Naive thymus-derived CD4-positive, alpha-beta T cell (primary cell): ENCODE data around the gene AGBL1. TPM values are rescaled to one million over a fixed set of nuclear protein-coding genes. Genes with fewer than 3 reads are reported as not detected.
A peak's percentile ranks its signal among the peaks of the same experiment; 100 is the strongest.

Experiments
- ATAC-seq: fragments of 150-1000 bp; cut with Tn5 transposase; 2 replicates; pipeline ENCODE4 v1.10.0; 2021; ENCODE audit warnings: mild to moderate bottlenecking, moderate library complexity
- CTCF ChIA-PET: fragments of 350-600 bp; sonication (Branson Sonifier 250); formaldehyde crosslinking; loops from one replicate; lab custom pipeline; 2021; ENCODE audit warnings: antibody characterized with exemption; lab: Charles Lee
- POLR2A ChIA-PET: fragments of 350-600 bp; sonication (Branson Sonifier 250); formaldehyde crosslinking; loops from one replicate; lab custom pipeline; 2021; ENCODE audit warnings: antibody characterized with exemption, inconsistent platforms; lab: Charles Lee
- DNase-seq, 9 donors: peaks; one replicate each; pipeline versions ENCODE4 v3.0.0 to v3.0.0-alpha.2; 2020 to 2022; ENCODE audit warnings: mixed read lengths in 1 of 9
- H3K27ac ChIP-seq: one replicate; pipeline ENCODE4 v1.7.0; 2013; ENCODE audit warnings: mild to moderate bottlenecking, low read depth, low read length, moderate library complexity
- H3K27me3 ChIP-seq, 2 donors: one replicate each; pipeline ENCODE4 v1.7.0; 2013; ENCODE audit warnings: low read length in 2 of 2, mild to moderate bottlenecking in 2 of 2, moderate library complexity in 2 of 2; ENCODE audit not compliant: control insufficient read depth in 2 of 2, insufficient read depth in 2 of 2
- H3K36me3 ChIP-seq, 3 experiments: 1 replicate in 2 of 3; 2 replicates in 1 of 3; pipeline ENCODE4 v1.7.0; 2013; ENCODE audit warnings: low read length in 3 of 3, mild to moderate bottlenecking in 3 of 3, moderate library complexity in 1 of 3; ENCODE audit not compliant: insufficient read depth in 3 of 3, control insufficient read depth in 2 of 3
- H3K4me1 ChIP-seq, 2 donors: one replicate each; pipeline ENCODE4 v1.7.0; 2013; ENCODE audit warnings: low read length in 2 of 2, mild to moderate bottlenecking in 2 of 2, moderate library complexity in 1 of 2; ENCODE audit not compliant: control insufficient read depth in 2 of 2, insufficient read depth in 2 of 2
- H3K4me3 ChIP-seq: 2 replicates; pipeline ENCODE4 v1.7.0; 2013; ENCODE audit warnings: mild to moderate bottlenecking, low read length
- H3K9me3 ChIP-seq, 3 experiments: 1 replicate in 2 of 3; 2 replicates in 1 of 3; pipeline ENCODE4 v1.7.0; 2013; ENCODE audit warnings: low read length in 3 of 3; ENCODE audit not compliant: control insufficient read depth in 2 of 3
- H3K27ac Mint-ChIP-seq, 9 donors: one replicate each; pipeline ENCODE4 v1.8.0; 2020 to 2022; ENCODE audit warnings: mixed read lengths in 9 of 9, mild to moderate bottlenecking in 8 of 9, moderate library complexity in 5 of 9, inconsistent platforms in 2 of 9
- H3K27me3 Mint-ChIP-seq, 5 donors: one replicate each; pipeline ENCODE4 v1.8.0; 2021 to 2022; ENCODE audit warnings: mixed read lengths in 5 of 5, mild to moderate bottlenecking in 1 of 5
- H3K36me3 Mint-ChIP-seq, 5 donors: one replicate each; pipeline ENCODE4 v1.8.0; 2020 to 2022; ENCODE audit warnings: mixed read lengths in 5 of 5, mild to moderate bottlenecking in 3 of 5, inconsistent platforms in 1 of 5
- H3K4me1 Mint-ChIP-seq, 7 donors: one replicate each; pipeline ENCODE4 v1.8.0; 2020 to 2022; ENCODE audit warnings: mixed read lengths in 7 of 7, mild to moderate bottlenecking in 3 of 7, inconsistent platforms in 1 of 7
- H3K4me3 Mint-ChIP-seq, 10 donors: one replicate each; pipeline ENCODE4 v1.8.0; 2020 to 2022; ENCODE audit warnings: mild to moderate bottlenecking in 10 of 10, mixed read lengths in 10 of 10, moderate library complexity in 6 of 10, inconsistent platforms in 2 of 10
- H3K9me3 Mint-ChIP-seq, 11 donors: one replicate each; pipeline ENCODE4 v1.8.0; 2020 to 2022; ENCODE audit warnings: mixed read lengths in 11 of 11, mild to moderate bottlenecking in 4 of 11, inconsistent platforms in 1 of 11, moderate library complexity in 1 of 11
- intact Hi-C, 2 donors: fragments of 100-400 bp; cut with micrococcal nuclease; formaldehyde crosslinking; loops; one replicate each; pipeline ENCODE4 v1.15.1; 2023
- polyA plus RNA-seq, 2 donors: library from polyadenylated mRNA; unstranded; fragments of 300-500 nt; fragmentation: Illumina TruSeq; gene quantifications; one replicate each; pipeline ENCODE4 v1.2.3, GENCODE V29; 2021
- total RNA-seq, 6 experiments: library from RNA in 5 of 6; stranded (reverse) in 5 of 6; gene quantifications; 1 replicate in 5 of 6; 2 replicates in 1 of 6; pipeline ENCODE4 v1.2.3 and lab custom pipeline; 2021 to 2026

Gene AGBL1
- total and polyA plus RNA-seq, 7 experiments from 2014 or later: not detected

DNA sequence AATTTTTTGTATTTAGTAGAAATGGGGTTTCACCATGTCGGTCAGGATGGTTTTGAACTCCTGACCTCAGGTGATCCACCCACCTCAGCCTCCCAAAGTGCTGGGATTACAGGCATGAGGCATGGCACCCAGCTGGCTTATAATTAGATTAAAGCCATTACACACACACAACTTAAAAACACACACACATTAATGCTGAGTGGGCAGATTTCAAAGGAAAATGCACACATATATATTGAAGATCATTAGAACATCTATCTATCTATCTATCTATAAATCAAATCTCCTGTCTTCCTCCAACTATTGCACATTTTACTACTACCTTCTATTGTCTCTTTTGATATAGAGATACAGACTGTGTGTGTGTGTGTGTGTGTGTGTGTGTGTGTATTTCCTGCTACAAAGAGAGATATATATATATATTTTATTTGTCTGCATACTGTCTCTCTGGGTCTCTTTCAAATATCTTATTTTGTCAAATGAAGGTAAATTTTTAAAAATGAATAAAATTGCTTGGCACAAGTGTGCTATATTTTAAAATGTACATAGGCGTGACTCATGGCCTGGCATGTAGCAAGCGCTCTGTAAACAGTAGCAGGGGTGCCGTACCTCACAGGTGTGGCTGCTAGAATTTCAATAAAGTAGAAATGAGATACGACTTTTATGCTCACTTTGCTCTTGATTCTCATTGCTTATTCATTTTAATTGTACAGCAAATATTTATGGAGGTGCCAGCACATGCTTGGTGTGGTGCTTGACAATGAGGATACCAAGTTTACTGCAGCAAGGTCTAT lies 655.8 kb downstream of the AGBL1 start:
- no peaks in the 10 kb centered on the region for H3K36me3 ChIP-seq
- no peaks in the 10 kb centered on the region for H3K27me3 Mint-ChIP-seq
- H3K9me3 ChIP-seq: no peaks in the 10 kb centered on the region
- H3K27me3 ChIP-seq: no peaks in the 10 kb centered on the region
- DNase-seq (no peak), ATAC-seq (no peak)
- intact Hi-C loops: no loop called here
- ChIA-PET CTCF (interaction anchor here (0.9 kb wide), 1 partner anchor 8 kb away, joined by 3 read pairs; no protein-coding TSS in a partner anchor), POLR2A (no interaction called here)
- H3K9me3 Mint-ChIP-seq: peaks cover 0 to 8% (median 2%) of the 10 kb centered on the region in 11 donors
- no peak overlapping the region for H3K4me3 Mint-ChIP-seq
- H3K27ac Mint-ChIP-seq: no peak overlapping the region
- H3K4me1 Mint-ChIP-seq: peaks cover 0 to 4% (median 0%) of the 10 kb centered on the region in 7 donors
- no peaks in the 10 kb centered on the region for H3K4me1 ChIP-seq
- H3K27ac ChIP-seq: no peak overlapping the region
- no peak overlapping the region for H3K4me3 ChIP-seq
- H3K36me3 Mint-ChIP-seq: no peaks in the 10 kb centered on the region

DNA sequence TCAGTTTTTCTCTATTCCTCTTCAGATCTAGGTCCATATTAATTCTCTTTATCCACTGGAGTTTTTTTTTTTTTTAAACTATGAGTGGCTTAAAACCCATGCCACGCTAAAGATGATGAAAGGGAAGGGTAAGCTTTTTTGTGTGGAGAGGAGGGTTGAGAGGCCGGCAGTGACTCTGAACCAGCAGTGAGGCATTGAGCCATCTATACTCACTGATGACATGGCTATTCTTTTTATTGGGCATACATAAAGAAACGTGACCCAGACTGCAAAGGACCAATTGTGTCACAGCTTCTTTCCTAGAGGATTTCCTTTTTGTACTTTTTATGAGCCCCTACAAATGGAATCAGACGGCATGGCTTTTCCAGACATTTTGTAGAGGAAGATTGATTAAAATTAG lies 662.2 kb downstream of the AGBL1 start:
- H3K4me1 ChIP-seq: no peaks in the 10 kb centered on the region
- ChIA-PET CTCF (no interaction called here), POLR2A (no interaction called here)
- intact Hi-C loops: loop anchor here (2.0 to 10.0 kb wide), 3 partner anchors 87 to 885 kb away; no protein-coding TSS in a partner anchor
- ATAC-seq (no peak), DNase-seq (no peak)
- Mint-ChIP-seq H3K27me3 (peaks cover 0 to 3% (median 0%) of the 10 kb centered on the region in 5 donors), H3K4me3 (no peak overlapping the region), H3K36me3 (no peaks in the 10 kb centered on the region), H3K9me3 (peaks cover 0 to 8% (median 2%) of the 10 kb centered on the region in 11 donors), H3K27ac (no peak overlapping the region), H3K4me1 (peaks cover 0 to 3% (median 0%) of the 10 kb centered on the region in 7 donors)
- H3K4me3 ChIP-seq: no peak overlapping the region
- no peaks in the 10 kb centered on the region for H3K36me3 ChIP-seq
- no peak overlapping the region for H3K27ac ChIP-seq
- H3K9me3 ChIP-seq: no peaks in the 10 kb centered on the region
- no peaks in the 10 kb centered on the region for H3K27me3 ChIP-seq

DNA sequence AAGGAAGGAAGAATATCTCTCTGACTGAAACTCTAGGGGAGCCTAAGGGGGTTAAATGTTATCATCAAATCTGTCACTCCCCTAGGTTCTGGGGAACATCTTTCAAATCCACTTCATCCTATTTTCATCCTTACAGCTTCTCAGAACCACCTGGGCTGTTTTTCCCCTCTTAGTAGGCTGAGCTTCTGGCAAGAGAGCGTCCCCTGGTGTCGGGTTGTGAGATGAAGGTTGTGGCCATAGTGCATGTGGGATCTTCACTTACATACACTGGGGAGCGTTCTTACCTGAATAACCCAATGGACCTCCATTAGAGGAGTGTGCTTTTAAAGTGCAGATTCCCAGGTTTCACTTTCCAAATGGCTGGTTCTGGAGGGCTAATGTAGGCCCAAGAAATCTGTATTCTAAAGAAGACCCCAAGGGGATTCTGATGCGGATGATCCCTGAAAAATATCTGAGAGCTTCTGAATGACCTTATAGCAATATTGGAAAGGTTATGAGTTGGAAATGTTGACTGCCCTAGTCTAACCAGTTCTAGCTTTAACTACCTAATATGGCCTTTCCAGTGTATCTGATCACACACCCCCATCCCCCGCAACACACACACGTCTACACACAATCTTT lies 663.7 kb downstream of the AGBL1 start:
- no peaks in the 10 kb centered on the region for H3K4me1 ChIP-seq
- Mint-ChIP-seq H3K27me3 (peaks cover 0 to 3% (median 0%) of the 10 kb centered on the region in 5 donors), H3K27ac (no peak overlapping the region), H3K9me3 (peaks cover 0 to 8% (median 0%) of the 10 kb centered on the region in 11 donors), H3K4me1 (no peaks in the 10 kb centered on the region), H3K36me3 (no peaks in the 10 kb centered on the region), H3K4me3 (no peak overlapping the region)
- H3K27me3 ChIP-seq: no peaks in the 10 kb centered on the region
- POLR2A ChIA-PET: no interaction called here
- CTCF ChIA-PET: interaction anchor here (0.9 to 2.2 kb wide), 6 partner anchors 9 to 885 kb away, joined by 3 to 12 read pairs (median 4); no protein-coding TSS in a partner anchor
- H3K9me3 ChIP-seq: no peaks in the 10 kb centered on the region
- H3K4me3 ChIP-seq: no peak overlapping the region
- DNase-seq (peak; percentile 6 to 51 (median 25)), ATAC-seq (no peak)
- no peak overlapping the region for H3K27ac ChIP-seq
- no peaks in the 10 kb centered on the region for H3K36me3 ChIP-seq
- intact Hi-C loops: loop anchor here (1.0 to 10.0 kb wide), 4 partner anchors 89 to 886 kb away; no protein-coding TSS in a partner anchor

DNA sequence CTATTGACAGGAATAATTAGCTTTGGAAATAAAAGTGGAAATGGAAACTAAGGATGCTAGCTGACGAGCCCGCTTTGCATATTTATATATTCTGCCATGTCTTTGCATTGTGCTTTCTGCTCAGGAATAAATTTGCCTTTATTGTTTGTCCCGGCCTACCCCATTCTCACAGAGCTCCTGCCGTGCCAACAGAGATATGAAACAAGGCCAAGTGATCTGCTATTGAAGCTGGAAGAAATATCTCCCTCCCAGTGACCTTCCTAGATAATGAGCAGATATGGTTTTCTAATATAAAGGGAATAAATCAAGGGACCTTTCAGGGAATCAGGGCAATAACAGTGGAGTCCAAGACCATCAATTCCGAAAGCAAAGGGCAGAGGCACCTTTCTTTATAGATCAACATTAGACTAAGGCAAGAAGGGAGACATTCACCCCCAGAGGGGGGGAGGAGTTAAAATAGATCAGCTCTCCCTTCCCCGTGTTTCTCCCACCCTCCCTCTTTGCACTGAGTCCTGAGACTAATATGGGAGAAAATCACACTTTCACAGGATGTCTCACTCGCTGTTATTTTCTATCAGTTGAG lies 664.6 kb downstream of the AGBL1 start:
- DNase-seq (no peak), ATAC-seq (no peak)
- Histone ChIP-seq H3K9me3 (no peaks in the 10 kb centered on the region), H3K27ac (no peak overlapping the region), H3K36me3 (no peaks in the 10 kb centered on the region), H3K27me3 (no peaks in the 10 kb centered on the region), H3K4me3 (no peak overlapping the region), H3K4me1 (no peaks in the 10 kb centered on the region)
- POLR2A ChIA-PET: no interaction called here
- H3K27ac Mint-ChIP-seq: no peak overlapping the region
- intact Hi-C loops: loop anchor here in 1 of 2 donors (5.0 to 10.0 kb wide), 2 partner anchors 89 to 887 kb away; no protein-coding TSS in a partner anchor
- CTCF ChIA-PET: interaction anchor here (0.9 to 2.2 kb wide), 3 partner anchors 81 to 886 kb away, joined by 4 to 12 read pairs (median 6); no protein-coding TSS in a partner anchor
- peaks cover 0 to 6% (median 0%) of the 10 kb centered on the region in 11 donors for H3K9me3 Mint-ChIP-seq
- H3K4me3 Mint-ChIP-seq: no peak overlapping the region
- no peaks in the 10 kb centered on the region for H3K4me1 Mint-ChIP-seq
- peaks cover 0 to 3% (median 0%) of the 10 kb centered on the region in 5 donors for H3K27me3 Mint-ChIP-seq
- H3K36me3 Mint-ChIP-seq: no peaks in the 10 kb centered on the region

DNA sequence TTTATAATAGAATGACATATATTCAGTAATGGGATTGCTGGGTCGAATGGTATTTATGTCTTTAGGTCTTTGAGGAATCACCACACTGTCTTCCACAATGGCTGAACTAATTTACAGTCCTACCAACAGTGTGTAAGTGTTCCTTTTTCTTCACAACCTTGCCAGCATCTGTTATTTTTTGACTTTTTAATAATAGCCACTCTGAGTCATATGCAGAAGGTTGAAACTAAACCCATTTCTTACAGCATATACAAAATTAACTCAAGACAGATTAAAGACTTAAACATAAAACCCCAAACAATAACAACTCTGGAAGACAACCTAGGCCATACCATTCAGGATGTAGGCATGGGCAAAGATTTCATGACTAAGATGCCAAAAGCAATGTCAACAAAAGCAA lies 671.4 kb downstream of the AGBL1 start:
- ChIA-PET CTCF (interaction anchor here (0.6 kb wide), 1 partner anchor 193 kb away, joined by 3 read pairs; no protein-coding TSS in a partner anchor), POLR2A (no interaction called here)
- H3K4me3 ChIP-seq: no peak overlapping the region
- H3K27me3 ChIP-seq: no peaks in the 10 kb centered on the region
- H3K36me3 ChIP-seq: no peaks in the 10 kb centered on the region
- H3K9me3 ChIP-seq: no peaks in the 10 kb centered on the region
- H3K36me3 Mint-ChIP-seq: no peaks in the 10 kb centered on the region
- no peaks in the 10 kb centered on the region for H3K4me1 ChIP-seq
- ATAC-seq (no peak), DNase-seq (no peak)
- intact Hi-C loops: no loop called here
- H3K27me3 Mint-ChIP-seq: peaks cover 0 to 15% (median 4%) of the 10 kb centered on the region in 5 donors
- peaks cover 0 to 6% (median 0%) of the 10 kb centered on the region in 11 donors for H3K9me3 Mint-ChIP-seq
- no peak overlapping the region for H3K4me3 Mint-ChIP-seq
- no peak overlapping the region for H3K27ac Mint-ChIP-seq
- no peak overlapping the region for H3K27ac ChIP-seq
- no peaks in the 10 kb centered on the region for H3K4me1 Mint-ChIP-seq

DNA sequence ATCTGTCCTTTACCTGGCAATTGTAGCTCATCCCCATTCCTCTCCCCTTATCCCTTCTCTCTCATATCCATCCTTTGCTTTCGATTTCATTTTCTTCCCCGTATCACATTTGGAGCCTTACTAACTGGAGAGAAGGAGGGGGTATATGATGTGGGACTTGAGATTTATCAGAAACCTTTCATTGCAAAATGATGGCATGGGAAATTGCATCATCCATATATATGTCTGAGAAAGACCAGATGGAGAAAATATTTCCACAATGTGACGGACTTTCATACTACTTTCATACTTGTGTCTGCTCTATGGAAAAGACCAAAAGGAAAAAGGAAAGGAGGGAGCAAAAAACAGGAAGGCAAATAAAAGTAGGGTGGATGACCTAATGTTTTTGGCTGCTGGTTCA lies 675.2 kb downstream of the AGBL1 start:
- Histone ChIP-seq H3K9me3 (no peaks in the 10 kb centered on the region), H3K27ac (no peak overlapping the region), H3K36me3 (no peaks in the 10 kb centered on the region), H3K4me3 (no peak overlapping the region), H3K4me1 (no peaks in the 10 kb centered on the region), H3K27me3 (no peaks in the 10 kb centered on the region)
- no peak overlapping the region for H3K4me3 Mint-ChIP-seq
- H3K36me3 Mint-ChIP-seq: no peaks in the 10 kb centered on the region
- peaks cover 0 to 24% (median 15%) of the 10 kb centered on the region in 5 donors for H3K27me3 Mint-ChIP-seq
- H3K4me1 Mint-ChIP-seq: peaks cover 0 to 3% (median 0%) of the 10 kb centered on the region in 7 donors
- DNase-seq (no peak), ATAC-seq (no peak)
- ChIA-PET CTCF (no interaction called here), POLR2A (no interaction called here)
- peaks cover 0 to 2% (median 0%) of the 10 kb centered on the region in 11 donors for H3K9me3 Mint-ChIP-seq
- no peak overlapping the region for H3K27ac Mint-ChIP-seq
- intact Hi-C loops: loop anchor here in 1 of 2 donors (5.0 kb wide), 1 partner anchor 523 kb away; no protein-coding TSS in a partner anchor
